HG03442 (cell line): ENCODE data around the gene FCGBP.

Experiments used
- ATAC-seq: cut with Tn5 transposase; IDR thresholded peaks from one replicate; pipeline ENCODE4 v1.9.1; 2021; ENCODE audit warnings: mild to moderate bottlenecking, moderate library complexity; ENCODE audit not compliant: unreplicated experiment

The FCGBP gene

GRCh38 chr19:39949026-39949747 lies 14.8 kb upstream of the FCGBP start:
- ATAC-seq, result no peak

- ATAC-seq, result no peak
These were observed 12.1 kb upstream of the FCGBP start for GRCh38 chr19:39946532-39946931.

- ATAC-seq, result no peak
These were observed 9.2 kb upstream of the FCGBP start for GRCh38 chr19:39943586-39943985.

GRCh38 chr19:39942366-39942730 lies 7.9 kb upstream of the FCGBP start:
- ATAC-seq, result no peak

- peak; percentile 47 for ATAC-seq
These were observed 7.4 kb upstream of the FCGBP start for GRCh38 chr19:39941615-39942365.

GRCh38 chr19:39941151-39941550 lies 6.7 kb upstream of the FCGBP start:
- no peak for ATAC-seq

GRCh38 chr19:39940221-39940833 lies 5.9 kb upstream of the FCGBP start:
- no peak for ATAC-seq

GRCh38 chr19:39939556-39939955 lies 5.1 kb upstream of the FCGBP start:
- ATAC-seq, result no peak

GRCh38 chr19:39937787-39938186 lies 3.4 kb upstream of the FCGBP start:
- no peak for ATAC-seq

GRCh38 chr19:39937094-39937720 lies 2.8 kb upstream of the FCGBP start:
- ATAC-seq, result no peak

GRCh38 chr19:39936622-39937021 lies 2.2 kb upstream of the FCGBP start:
- no peak for ATAC-seq

- no peak for ATAC-seq
These were observed 1.6 kb upstream of the FCGBP start for GRCh38 chr19:39936020-39936419.

- no peak for ATAC-seq
These were observed 879 bp upstream of the FCGBP start for GRCh38 chr19:39935364-39935661.

GRCh38 chr19:39929750-39930149 lies 4.7 kb downstream of the FCGBP start:
- no peak for ATAC-seq

GRCh38 chr19:39928357-39928725 lies 6.1 kb downstream of the FCGBP start:
- ATAC-seq, result no peak

- ATAC-seq, result no peak
These were observed 6.7 kb downstream of the FCGBP start for GRCh38 chr19:39927524-39928356.

- ATAC-seq, result no peak
These were observed 7.4 kb downstream of the FCGBP start for GRCh38 chr19:39927076-39927475.

- no peak for ATAC-seq
These were observed 8.2 kb downstream of the FCGBP start for GRCh38 chr19:39926170-39926760.

- ATAC-seq, result no peak
These were observed 9.5 kb downstream of the FCGBP start for GRCh38 chr19:39924952-39925351.

- ATAC-seq, result no peak
These were observed 10.0 kb downstream of the FCGBP start for GRCh38 chr19:39924389-39924788.

- ATAC-seq, result no peak
These were observed 10.6 kb downstream of the FCGBP start for GRCh38 chr19:39923862-39924261.
